ENCODE data around the gene ADARB2. TPM values are rescaled to one million over a fixed set of nuclear protein-coding genes. Genes with fewer than 3 reads are reported as not detected.
A peak's percentile ranks its signal among the peaks of the same experiment; 100 is the strongest.

The ADARB2 gene
- total RNA-seq, 6 donors from 2014 or later, result 0.69 to 5.2 (median 1.8) TPM

DNA sequence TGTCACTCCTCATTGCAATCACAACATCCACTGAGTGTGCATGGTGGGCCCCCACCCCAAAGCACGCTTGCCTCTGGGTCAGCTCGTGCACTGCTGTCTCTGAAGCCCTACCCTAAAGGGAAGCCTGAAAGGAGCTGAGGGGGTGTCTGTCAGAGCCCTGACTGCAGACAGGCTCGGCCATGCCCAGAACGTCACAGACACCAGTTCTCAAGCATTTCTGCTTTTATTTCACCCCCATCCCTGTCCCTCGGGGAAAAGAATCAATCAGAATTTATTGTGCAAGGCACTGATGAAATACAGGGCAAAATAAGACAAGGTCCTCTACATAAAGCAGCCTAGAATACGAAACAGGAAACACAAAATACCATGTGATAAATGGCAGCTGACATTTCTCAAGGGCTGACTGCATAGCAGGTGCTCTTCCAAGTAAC is 449.3 kb downstream of the ADARB2 start:
- Histone ChIP-seq H3K36me3 (no peaks in the 10 kb centered on the region), H3K27me3 (no peaks in the 10 kb centered on the region), H3K27ac (no peak overlapping the region), H3K4me3 (no peak overlapping the region), H3K9me3 (no peaks in the 10 kb centered on the region), H3K4me1 (no peaks in the 10 kb centered on the region)
- 21 to 22% methylated on average over 4 to 6 of the region's 6 CpGs for WGBS, 2 donors
- DNase-seq, result no peak
- TF ChIP-seq, protein P1, sequence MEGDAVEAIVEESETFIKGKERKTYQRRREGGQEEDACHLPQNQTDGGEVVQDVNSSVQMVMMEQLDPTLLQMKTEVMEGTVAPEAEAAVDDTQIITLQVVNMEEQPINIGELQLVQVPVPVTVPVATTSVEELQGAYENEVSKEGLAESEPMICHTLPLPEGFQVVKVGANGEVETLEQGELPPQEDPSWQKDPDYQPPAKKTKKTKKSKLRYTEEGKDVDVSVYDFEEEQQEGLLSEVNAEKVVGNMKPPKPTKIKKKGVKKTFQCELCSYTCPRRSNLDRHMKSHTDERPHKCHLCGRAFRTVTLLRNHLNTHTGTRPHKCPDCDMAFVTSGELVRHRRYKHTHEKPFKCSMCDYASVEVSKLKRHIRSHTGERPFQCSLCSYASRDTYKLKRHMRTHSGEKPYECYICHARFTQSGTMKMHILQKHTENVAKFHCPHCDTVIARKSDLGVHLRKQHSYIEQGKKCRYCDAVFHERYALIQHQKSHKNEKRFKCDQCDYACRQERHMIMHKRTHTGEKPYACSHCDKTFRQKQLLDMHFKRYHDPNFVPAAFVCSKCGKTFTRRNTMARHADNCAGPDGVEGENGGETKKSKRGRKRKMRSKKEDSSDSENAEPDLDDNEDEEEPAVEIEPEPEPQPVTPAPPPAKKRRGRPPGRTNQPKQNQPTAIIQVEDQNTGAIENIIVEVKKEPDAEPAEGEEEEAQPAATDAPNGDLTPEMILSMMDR (IDR thresholded peaks at IDR 0.05), result no peak
- TF ChIP-seq EP300 (IDR thresholded peaks at IDR 0.05) (no peak), POLR2A (IDR thresholded peaks at IDR 0.05) (no peak), POLR2AphosphoS5 (IDR thresholded peaks at IDR 0.05) (no peak)
- no peak for ATAC-seq (ENCODE audit: low FRiP score in 2 of 2)

DNA sequence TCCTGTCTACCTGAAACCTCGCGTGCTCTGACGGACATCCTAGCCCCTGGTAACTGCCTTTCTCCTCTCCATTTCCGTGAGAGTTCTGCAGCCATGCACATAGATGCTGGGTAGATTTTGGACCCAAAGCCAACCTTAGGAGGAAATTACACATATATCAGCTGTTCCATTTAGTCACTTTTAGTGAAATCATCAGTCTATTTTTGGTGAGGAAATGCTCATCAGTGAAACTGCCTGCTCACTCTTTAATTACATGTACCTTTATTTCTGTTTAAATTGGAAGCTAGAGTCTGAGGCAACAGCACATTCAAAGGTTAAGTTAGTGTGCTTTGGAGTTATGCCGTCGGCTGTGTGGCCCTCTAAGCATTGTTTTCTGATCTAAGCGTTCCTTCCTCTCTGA is 449.8 kb downstream of the ADARB2 start:
- Histone ChIP-seq H3K27me3 (no peaks in the 10 kb centered on the region), H3K27ac (no peak overlapping the region), H3K4me3 (no peak overlapping the region), H3K4me1 (no peaks in the 10 kb centered on the region), H3K9me3 (no peaks in the 10 kb centered on the region), H3K36me3 (no peaks in the 10 kb centered on the region)
- TF ChIP-seq, protein P1 (IDR thresholded peaks at IDR 0.05), result no peak
- TF ChIP-seq EP300 (IDR thresholded peaks at IDR 0.05) (no peak), POLR2A (IDR thresholded peaks at IDR 0.05) (no peak), POLR2AphosphoS5 (IDR thresholded peaks at IDR 0.05) (no peak)
- ATAC-seq (ENCODE audit: low FRiP score in 2 of 2) (no peak), DNase-seq (no peak)
- 68 to 74% methylated on average over 7 of the region's 7 CpGs for WGBS, 2 donors

GRCh38 chr10:1284076-1284475 is 453.2 kb downstream of the ADARB2 start:
- H3K27ac ChIP-seq, result no peak overlapping the region
- no peaks in the 10 kb centered on the region for H3K27me3 ChIP-seq
- H3K4me3 ChIP-seq, result no peak overlapping the region
- H3K36me3 ChIP-seq, result no peaks in the 10 kb centered on the region
- no peaks in the 10 kb centered on the region for H3K4me1 ChIP-seq
- DNase-seq, result no peak
- no peaks in the 10 kb centered on the region for H3K9me3 ChIP-seq
- no peak for TF ChIP-seq EP300 (IDR thresholded peaks at IDR 0.05)
- TF ChIP-seq, protein P1 (IDR thresholded peaks at IDR 0.05), result no peak
- TF ChIP-seq POLR2AphosphoS5 (IDR thresholded peaks at IDR 0.05), result no peak
- TF ChIP-seq POLR2A (IDR thresholded peaks at IDR 0.05), result no peak
- no peak for ATAC-seq (ENCODE audit: low FRiP score in 2 of 2)
- 83 to 87% methylated on average over 5 to 8 of the region's 8 CpGs for WGBS, 2 donors

DNA sequence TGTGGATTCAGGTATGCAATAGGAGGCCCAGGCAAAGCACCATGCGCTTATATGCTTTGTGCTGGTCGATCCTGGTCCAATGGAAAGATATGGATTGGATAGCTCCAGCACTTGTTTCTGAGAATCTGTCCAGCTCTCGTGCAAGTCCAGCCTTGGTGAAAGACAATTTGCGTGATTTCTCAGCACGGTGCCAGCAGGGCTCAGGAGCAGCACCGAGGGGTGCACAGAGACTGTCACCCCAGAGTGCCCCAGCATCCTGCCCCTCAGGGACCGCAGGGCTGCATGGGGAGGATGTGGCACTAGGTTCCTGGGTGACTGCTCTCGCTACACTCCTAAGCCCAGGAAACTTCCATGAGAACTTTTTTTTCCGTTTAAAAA is 455.9 kb downstream of the ADARB2 start:
- H3K27me3 ChIP-seq, result no peaks in the 10 kb centered on the region
- H3K4me1 ChIP-seq, result no peaks in the 10 kb centered on the region
- no peaks in the 10 kb centered on the region for H3K9me3 ChIP-seq
- ATAC-seq (ENCODE audit: low FRiP score in 2 of 2) (no peak), DNase-seq (peak in 1 of 2 donors; percentile 36)
- WGBS, 2 donors, result 88 to 91% methylated on average over 9 of the region's 9 CpGs
- H3K27ac ChIP-seq, result no peak overlapping the region
- no peak overlapping the region for H3K4me3 ChIP-seq
- TF ChIP-seq POLR2AphosphoS5 (IDR thresholded peaks at IDR 0.05) (no peak), EP300 (IDR thresholded peaks at IDR 0.05) (no peak), POLR2A (IDR thresholded peaks at IDR 0.05) (no peak)
- TF ChIP-seq, protein P1 (IDR thresholded peaks at IDR 0.05), result no peak
- H3K36me3 ChIP-seq, result no peaks in the 10 kb centered on the region
